K562 (cell line): Measurements from ENCODE around the gene HBQ1. TPM values are rescaled to one million over a fixed set of nuclear protein-coding genes. Genes with fewer than 3 reads are reported as not detected.
A peak's percentile ranks its signal among the peaks of the same experiment; 100 is the strongest.

Experiments
- HNRNPK ChIP-seq: fragments of 200-400 bp; formaldehyde crosslinking; IDR thresholded peaks from one replicate; pipeline ENCODE4 v1.6.1; 2018; ENCODE audit warnings: mild to moderate bottlenecking, low read depth, low read length; ENCODE audit not compliant: poor library complexity, severe bottlenecking
- IFI16 ChIP-seq: fragments of 250-450 bp; sonication (Bioruptor Pico); IDR thresholded peaks from 2 replicates; pipeline ENCODE4 v2.1.2; 2022; ENCODE audit warnings: mild to moderate bottlenecking, inconsistent platforms
- PHF21A ChIP-seq: fragments of 450-650 bp; IDR thresholded peaks from 2 replicates; pipeline ENCODE4 v1.6.1; 2017; ENCODE audit warnings: low read depth, borderline replicate concordance
- RCOR1 ChIP-seq, 2 experiments: IDR thresholded peaks; 2 replicates each; pipeline ENCODE4 v1.6.1; 2012; ENCODE audit warnings: low read depth in 2 of 2, low read length in 2 of 2, borderline replicate concordance in 1 of 2, improper control_type of control experiment in 1 of 2
- RFX1 ChIP-seq: fragments of 450-650 bp; IDR thresholded peaks from 2 replicates; pipeline ENCODE4 v1.6.1; 2016; ENCODE audit warnings: mild to moderate bottlenecking, moderate library complexity
- XRCC5 ChIP-seq: fragments of 200-400 bp; formaldehyde crosslinking; IDR thresholded peaks from 2 replicates; pipeline ENCODE4 v1.6.1; 2017; ENCODE audit warnings: low read depth, mild to moderate bottlenecking, low read length
- ZEB2 ChIP-seq: fragments of 450-650 bp; IDR thresholded peaks from 2 replicates; pipeline ENCODE4 v1.6.1; 2016
- ZNF239 ChIP-seq: fragments of 250-450 bp; sonication (Bioruptor Pico); IDR thresholded peaks from 2 replicates; pipeline ENCODE4 v1.4.0; 2020; ENCODE audit warnings: mild to moderate bottlenecking
- ZNF583 ChIP-seq: fragments of 250-450 bp; sonication (Bioruptor Pico); IDR thresholded peaks from 2 replicates; pipeline ENCODE4 v1.4.0; 2020
- ZNF79 ChIP-seq: fragments of 250-450 bp; sonication (Bioruptor Pico); IDR thresholded peaks from 2 replicates; pipeline ENCODE4 v1.4.0; 2020; ENCODE audit warnings: low read depth, mild to moderate bottlenecking, moderate library complexity
- polyA plus RNA-seq, 8 experiments: library from polyadenylated mRNA; depleted of rRNA in 4 of 8; stranded (reverse) in 5 of 8; unstranded in 3 of 8; fragments of >200 nt; fragmentation: Nextera tagmentation in 2 of 8; fragmentation: Illumina TruSeq in 1 of 8; extraction: Ambion mirVana in 2 of 8; extraction: Trizol in 1 of 8; gene quantifications; 2 replicates each; pipeline versions ENCODE4 v1.2.1 to v1.2.3, GENCODE V29; 2011 to 2014; ENCODE audit warnings: inconsistent platforms in 1 of 8, missing spikeins in 1 of 8
- total RNA-seq, 7 experiments: library from RNA; depleted of rRNA in 6 of 7; stranded (reverse); fragments of >200 nt in 6 of 7; fragmentation: Illumina TruSeq in 2 of 7; extraction: Trizol in 2 of 7; gene quantifications; 2 replicates each; pipeline versions ENCODE4 v1.2.1 to v1.2.3, GENCODE V29; 2011 to 2021; ENCODE audit warnings: low replicate concordance in 1 of 7
- TF ChIP-seq, protein P1 (sequence below): fragments of 250-450 bp; sonication (Bioruptor Pico); IDR thresholded peaks from 2 replicates; pipeline ENCODE4 v1.5.0; 2021; ENCODE audit warnings: mild to moderate bottlenecking, borderline replicate concordance
- TF ChIP-seq, protein P2 (sequence below): sonication (generic); formaldehyde crosslinking; IDR thresholded peaks from 2 replicates; pipeline ENCODE4 v1.8.0; 2022; ENCODE audit warnings: mild to moderate bottlenecking, missing genetic modification reagents
- TF ChIP-seq, protein P3 (sequence below): fragments of 250-450 bp; sonication (Bioruptor Pico); IDR thresholded peaks from 2 replicates; pipeline ENCODE4 v1.4.0; 2020; ENCODE audit warnings: borderline replicate concordance
- TF ChIP-seq, protein P4 (sequence below): sonication (generic); formaldehyde crosslinking; IDR thresholded peaks from 2 replicates; pipeline ENCODE4 v1.8.1; 2023; ENCODE audit warnings: mild to moderate bottlenecking, missing genetic modification reagents, moderate library complexity
- TF ChIP-seq, protein P5 (sequence below): sonication (generic); formaldehyde crosslinking; IDR thresholded peaks from 2 replicates; pipeline ENCODE4 v1.8.0; 2022; ENCODE audit warnings: missing genetic modification reagents, mild to moderate bottlenecking, moderate library complexity, borderline replicate concordance
- TF ChIP-seq, protein P6 (sequence below): fragments of 450-650 bp; formaldehyde crosslinking; IDR thresholded peaks from 2 replicates; pipeline ENCODE4 v1.4.0; 2020; ENCODE audit warnings: mild to moderate bottlenecking, moderate library complexity

HBQ1 gene
- total and polyA plus RNA-seq, 9 of the 15 experiments (the other 6 are each of a cell fraction or from before 2014, with no cell fraction given) = 2.3 to 190 (median 19.8) TPM

DNA sequence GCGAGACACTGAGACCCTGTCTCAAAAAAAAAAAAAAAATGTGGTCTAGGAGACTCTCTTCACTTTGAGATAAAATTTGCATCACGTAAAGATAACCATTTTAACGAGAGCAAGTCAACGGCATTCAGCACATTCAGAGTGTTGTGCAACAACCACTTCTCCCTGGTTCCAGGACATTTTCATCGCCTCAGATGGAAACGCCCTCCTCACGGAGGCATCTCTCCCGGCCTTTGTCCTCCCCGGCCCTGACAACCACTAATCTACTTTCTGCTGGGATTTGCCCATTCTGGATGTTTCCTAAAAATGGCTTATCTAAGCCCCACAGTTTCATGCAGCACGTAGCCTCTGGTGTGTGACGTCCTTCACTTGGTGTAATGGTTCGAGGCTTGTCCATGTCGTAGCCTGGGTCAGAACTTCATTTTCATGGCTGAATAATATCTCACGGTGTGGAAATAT lies 35.4 kb upstream of the HBQ1 start (continued):
- TF ChIP-seq, protein P1, sequence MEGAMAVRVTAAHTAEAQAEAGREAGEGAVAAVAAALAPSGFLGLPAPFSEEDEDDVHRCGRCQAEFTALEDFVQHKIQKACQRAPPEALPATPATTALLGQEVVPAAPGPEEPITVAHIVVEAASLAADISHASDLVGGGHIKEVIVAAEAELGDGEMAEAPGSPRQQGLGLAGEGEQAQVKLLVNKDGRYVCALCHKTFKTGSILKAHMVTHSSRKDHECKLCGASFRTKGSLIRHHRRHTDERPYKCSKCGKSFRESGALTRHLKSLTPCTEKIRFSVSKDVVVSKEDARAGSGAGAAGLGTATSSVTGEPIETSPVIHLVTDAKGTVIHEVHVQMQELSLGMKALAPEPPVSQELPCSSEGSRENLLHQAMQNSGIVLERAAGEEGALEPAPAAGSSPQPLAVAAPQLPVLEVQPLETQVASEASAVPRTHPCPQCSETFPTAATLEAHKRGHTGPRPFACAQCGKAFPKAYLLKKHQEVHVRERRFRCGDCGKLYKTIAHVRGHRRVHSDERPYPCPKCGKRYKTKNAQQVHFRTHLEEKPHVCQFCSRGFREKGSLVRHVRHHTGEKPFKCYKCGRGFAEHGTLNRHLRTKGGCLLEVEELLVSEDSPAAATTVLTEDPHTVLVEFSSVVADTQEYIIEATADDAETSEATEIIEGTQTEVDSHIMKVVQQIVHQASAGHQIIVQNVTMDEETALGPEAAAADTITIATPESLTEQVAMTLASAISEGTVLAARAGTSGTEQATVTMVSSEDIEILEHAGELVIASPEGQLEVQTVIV (CRISPR knock-in tag) = no peak
- TF ChIP-seq, protein P2, sequence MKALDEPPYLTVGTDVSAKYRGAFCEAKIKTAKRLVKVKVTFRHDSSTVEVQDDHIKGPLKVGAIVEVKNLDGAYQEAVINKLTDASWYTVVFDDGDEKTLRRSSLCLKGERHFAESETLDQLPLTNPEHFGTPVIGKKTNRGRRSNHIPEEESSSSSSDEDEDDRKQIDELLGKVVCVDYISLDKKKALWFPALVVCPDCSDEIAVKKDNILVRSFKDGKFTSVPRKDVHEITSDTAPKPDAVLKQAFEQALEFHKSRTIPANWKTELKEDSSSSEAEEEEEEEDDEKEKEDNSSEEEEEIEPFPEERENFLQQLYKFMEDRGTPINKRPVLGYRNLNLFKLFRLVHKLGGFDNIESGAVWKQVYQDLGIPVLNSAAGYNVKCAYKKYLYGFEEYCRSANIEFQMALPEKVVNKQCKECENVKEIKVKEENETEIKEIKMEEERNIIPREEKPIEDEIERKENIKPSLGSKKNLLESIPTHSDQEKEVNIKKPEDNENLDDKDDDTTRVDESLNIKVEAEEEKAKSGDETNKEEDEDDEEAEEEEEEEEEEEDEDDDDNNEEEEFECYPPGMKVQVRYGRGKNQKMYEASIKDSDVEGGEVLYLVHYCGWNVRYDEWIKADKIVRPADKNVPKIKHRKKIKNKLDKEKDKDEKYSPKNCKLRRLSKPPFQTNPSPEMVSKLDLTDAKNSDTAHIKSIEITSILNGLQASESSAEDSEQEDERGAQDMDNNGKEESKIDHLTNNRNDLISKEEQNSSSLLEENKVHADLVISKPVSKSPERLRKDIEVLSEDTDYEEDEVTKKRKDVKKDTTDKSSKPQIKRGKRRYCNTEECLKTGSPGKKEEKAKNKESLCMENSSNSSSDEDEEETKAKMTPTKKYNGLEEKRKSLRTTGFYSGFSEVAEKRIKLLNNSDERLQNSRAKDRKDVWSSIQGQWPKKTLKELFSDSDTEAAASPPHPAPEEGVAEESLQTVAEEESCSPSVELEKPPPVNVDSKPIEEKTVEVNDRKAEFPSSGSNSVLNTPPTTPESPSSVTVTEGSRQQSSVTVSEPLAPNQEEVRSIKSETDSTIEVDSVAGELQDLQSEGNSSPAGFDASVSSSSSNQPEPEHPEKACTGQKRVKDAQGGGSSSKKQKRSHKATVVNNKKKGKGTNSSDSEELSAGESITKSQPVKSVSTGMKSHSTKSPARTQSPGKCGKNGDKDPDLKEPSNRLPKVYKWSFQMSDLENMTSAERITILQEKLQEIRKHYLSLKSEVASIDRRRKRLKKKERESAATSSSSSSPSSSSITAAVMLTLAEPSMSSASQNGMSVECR (CRISPR knock-in tag) = no peak
- TF ChIP-seq PHF21A (no peak), RCOR1 (IDR thresholded peaks at IDR 0.05; ENCODE audit: borderline replicate concordance in 1 of 2, low read depth in 2 of 2, low read length in 2 of 2) (peak in 1 of 2 experiments; percentile 88; a peak in 2 of 4 replicates), XRCC5 (no peak), IFI16 (CRISPR knock-in tag) (no peak), ZNF239 (CRISPR knock-in tag) (no peak), ZNF79 (CRISPR knock-in tag) (no peak), HNRNPK (no peak), ZEB2 (0 out of 2 replicates have a peak, but pooled peaks have one; percentile 12), RFX1 (no peak; the same call in 1 of the 2 replicates), ZNF583 (CRISPR knock-in tag) (peak; percentile 37; the same call in 1 of the 2 replicates)
- TF ChIP-seq, protein P3, sequence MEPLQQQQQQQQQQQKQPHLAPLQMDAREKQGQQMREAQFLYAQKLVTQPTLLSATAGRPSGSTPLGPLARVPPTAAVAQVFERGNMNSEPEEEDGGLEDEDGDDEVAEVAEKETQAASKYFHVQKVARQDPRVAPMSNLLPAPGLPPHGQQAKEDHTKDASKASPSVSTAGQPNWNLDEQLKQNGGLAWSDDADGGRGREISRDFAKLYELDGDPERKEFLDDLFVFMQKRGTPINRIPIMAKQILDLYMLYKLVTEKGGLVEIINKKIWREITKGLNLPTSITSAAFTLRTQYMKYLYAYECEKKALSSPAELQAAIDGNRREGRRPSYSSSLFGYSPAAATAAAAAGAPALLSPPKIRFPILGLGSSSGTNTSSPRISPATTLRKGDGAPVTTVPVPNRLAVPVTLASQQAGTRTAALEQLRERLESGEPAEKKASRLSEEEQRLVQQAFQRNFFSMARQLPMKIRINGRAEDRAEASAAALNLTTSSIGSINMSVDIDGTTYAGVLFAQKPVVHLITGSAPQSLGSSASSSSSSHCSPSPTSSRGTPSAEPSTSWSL = no peak
- TF ChIP-seq, protein P4, sequence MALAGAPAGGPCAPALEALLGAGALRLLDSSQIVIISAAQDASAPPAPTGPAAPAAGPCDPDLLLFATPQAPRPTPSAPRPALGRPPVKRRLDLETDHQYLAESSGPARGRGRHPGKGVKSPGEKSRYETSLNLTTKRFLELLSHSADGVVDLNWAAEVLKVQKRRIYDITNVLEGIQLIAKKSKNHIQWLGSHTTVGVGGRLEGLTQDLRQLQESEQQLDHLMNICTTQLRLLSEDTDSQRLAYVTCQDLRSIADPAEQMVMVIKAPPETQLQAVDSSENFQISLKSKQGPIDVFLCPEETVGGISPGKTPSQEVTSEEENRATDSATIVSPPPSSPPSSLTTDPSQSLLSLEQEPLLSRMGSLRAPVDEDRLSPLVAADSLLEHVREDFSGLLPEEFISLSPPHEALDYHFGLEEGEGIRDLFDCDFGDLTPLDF (CRISPR knock-in tag) = no peak
- TF ChIP-seq, protein P5, sequence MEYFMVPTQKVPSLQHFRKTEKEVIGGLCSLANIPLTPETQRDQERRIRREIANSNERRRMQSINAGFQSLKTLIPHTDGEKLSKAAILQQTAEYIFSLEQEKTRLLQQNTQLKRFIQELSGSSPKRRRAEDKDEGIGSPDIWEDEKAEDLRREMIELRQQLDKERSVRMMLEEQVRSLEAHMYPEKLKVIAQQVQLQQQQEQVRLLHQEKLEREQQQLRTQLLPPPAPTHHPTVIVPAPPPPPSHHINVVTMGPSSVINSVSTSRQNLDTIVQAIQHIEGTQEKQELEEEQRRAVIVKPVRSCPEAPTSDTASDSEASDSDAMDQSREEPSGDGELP (CRISPR knock-in tag) = no peak; the same call in 1 of the 2 replicates
- TF ChIP-seq, protein P6, sequence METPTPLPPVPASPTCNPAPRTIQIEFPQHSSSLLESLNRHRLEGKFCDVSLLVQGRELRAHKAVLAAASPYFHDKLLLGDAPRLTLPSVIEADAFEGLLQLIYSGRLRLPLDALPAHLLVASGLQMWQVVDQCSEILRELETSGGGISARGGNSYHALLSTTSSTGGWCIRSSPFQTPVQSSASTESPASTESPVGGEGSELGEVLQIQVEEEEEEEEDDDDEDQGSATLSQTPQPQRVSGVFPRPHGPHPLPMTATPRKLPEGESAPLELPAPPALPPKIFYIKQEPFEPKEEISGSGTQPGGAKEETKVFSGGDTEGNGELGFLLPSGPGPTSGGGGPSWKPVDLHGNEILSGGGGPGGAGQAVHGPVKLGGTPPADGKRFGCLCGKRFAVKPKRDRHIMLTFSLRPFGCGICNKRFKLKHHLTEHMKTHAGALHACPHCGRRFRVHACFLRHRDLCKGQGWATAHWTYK = 0 out of 2 replicates have a peak, but pooled peaks have one; percentile 37
